Astrocyte (in vitro differentiated cells and primary cell): ENCODE data around the gene TRIM74.
"Not testable (repeated sequence)": the region's sequence is repeated elsewhere in the genome, so short reads cannot be mapped to it uniquely, and the experiment has no call there.

Experiments used
- EZH2 ChIP-seq: IDR thresholded peaks from 2 replicates; pipeline ENCODE4 v1.6.1; 2012; ENCODE audit warnings: mild to moderate bottlenecking, low read length, inconsistent platforms; ENCODE audit not compliant: insufficient read depth
- TF ChIP-seq, protein P1 (sequence below): IDR thresholded peaks from 2 replicates; pipeline ENCODE4 v1.5.1; 2011; ENCODE audit warnings: low read depth, mild to moderate bottlenecking, inconsistent platforms, low read length, moderate library complexity; ENCODE audit not compliant: insufficient read depth

DNA sequence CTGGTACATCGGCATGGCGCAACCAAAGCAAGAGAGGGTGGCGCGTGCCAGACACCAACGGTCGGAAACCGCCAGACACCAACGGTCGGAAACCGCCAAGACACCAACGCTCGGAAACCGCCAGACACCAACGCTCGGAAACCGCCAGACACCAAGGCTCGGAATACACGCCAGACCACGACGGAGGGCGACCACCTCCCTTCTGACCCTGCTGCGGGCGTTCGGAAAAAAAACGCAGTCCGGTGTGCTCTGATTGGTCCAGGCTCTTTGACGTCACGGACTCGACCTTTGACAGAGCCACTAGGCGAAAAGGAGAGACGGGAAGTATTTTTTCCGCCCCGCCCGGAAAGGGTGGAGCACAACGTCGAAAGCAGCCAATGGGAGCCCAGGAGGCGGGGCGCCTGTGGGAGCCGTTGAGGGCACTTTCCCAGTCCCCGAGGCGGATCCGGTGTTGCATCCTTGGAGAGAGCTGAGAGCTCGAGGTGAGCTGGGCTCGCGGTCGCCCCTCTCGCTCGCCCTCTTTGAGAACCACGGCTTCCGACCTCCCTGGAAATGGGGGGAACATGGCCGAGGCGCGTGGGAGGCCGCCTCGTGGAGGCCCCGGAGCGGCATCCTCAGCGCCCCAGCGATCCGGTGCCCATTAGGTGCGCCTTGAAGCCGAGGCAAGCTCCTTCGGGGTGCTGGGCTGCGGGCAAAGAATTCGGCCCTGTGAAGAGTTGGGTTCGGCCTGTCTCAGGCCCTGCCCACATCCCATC, 36.6 kb upstream of the TRIM74 start:
- TF ChIP-seq, protein P1, sequence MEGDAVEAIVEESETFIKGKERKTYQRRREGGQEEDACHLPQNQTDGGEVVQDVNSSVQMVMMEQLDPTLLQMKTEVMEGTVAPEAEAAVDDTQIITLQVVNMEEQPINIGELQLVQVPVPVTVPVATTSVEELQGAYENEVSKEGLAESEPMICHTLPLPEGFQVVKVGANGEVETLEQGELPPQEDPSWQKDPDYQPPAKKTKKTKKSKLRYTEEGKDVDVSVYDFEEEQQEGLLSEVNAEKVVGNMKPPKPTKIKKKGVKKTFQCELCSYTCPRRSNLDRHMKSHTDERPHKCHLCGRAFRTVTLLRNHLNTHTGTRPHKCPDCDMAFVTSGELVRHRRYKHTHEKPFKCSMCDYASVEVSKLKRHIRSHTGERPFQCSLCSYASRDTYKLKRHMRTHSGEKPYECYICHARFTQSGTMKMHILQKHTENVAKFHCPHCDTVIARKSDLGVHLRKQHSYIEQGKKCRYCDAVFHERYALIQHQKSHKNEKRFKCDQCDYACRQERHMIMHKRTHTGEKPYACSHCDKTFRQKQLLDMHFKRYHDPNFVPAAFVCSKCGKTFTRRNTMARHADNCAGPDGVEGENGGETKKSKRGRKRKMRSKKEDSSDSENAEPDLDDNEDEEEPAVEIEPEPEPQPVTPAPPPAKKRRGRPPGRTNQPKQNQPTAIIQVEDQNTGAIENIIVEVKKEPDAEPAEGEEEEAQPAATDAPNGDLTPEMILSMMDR = not testable (repeated sequence)
- not testable (repeated sequence) for TF ChIP-seq EZH2
